ENCODE results near the gene DARS2.

Gene DARS2

GRCh38 chr1:173884701-173885100 lies 60.2 kb downstream of the DARS2 start:
- no peak for DNase-seq
- intact Hi-C loops (cut with DNase I), result no loop called here

- intact Hi-C loops (cut with DNase I), result no loop called here
- no peak for DNase-seq
Measured at GRCh38 chr1:173886746-173887611, 62.5 kb downstream of the DARS2 start.

GRCh38 chr1:173887627-173888026 lies 63.2 kb downstream of the DARS2 start:
- intact Hi-C loops (cut with DNase I), result no loop called here

GRCh38 chr1:173888749-173889148 lies 64.3 kb downstream of the DARS2 start:
- intact Hi-C loops (cut with DNase I), result no loop called here
- DNase-seq, result no peak

More at GRCh38 chr1:173887627-173888026, 63.2 kb downstream of the DARS2 start:
- no peak for DNase-seq

- no peak for DNase-seq
- intact Hi-C loops (cut with DNase I), result no loop called here
Measured at GRCh38 chr1:173889885-173890284, 65.4 kb downstream of the DARS2 start.

GRCh38 chr1:173893611-173894010 lies 69.1 kb downstream of the DARS2 start:
- DNase-seq, result no peak
- intact Hi-C loops (cut with DNase I), result no loop called here

GRCh38 chr1:173894189-173894588 lies 69.7 kb downstream of the DARS2 start:
- DNase-seq, result no peak
- intact Hi-C loops (cut with DNase I), result no loop called here

GRCh38 chr1:173900427-173900826 lies 76.0 kb downstream of the DARS2 start:
- intact Hi-C loops (cut with DNase I), result no loop called here

GRCh38 chr1:173900992-173901391 lies 76.5 kb downstream of the DARS2 start:
- intact Hi-C loops (cut with DNase I), result no loop called here
- DNase-seq, result no peak

More at GRCh38 chr1:173900427-173900826, 76.0 kb downstream of the DARS2 start:
- no peak for DNase-seq

- no peak for DNase-seq
- intact Hi-C loops (cut with DNase I), result no loop called here
Measured at GRCh38 chr1:173903827-173904531, 79.5 kb downstream of the DARS2 start.
